Transverse colon (tissue), 4 donors: ENCODE results near the gene STOML3.

Source experiments
- CTCF ChIP-seq, 5 experiments: fragments of 200-600 bp in 3 of 5; fragments of 450-650 bp in 2 of 5; sonication (generic) in 3 of 5; IDR thresholded peaks; 1 replicate in 2 of 5; 2 replicates in 3 of 5; pipeline ENCODE4 v1.5.1; 2016 to 2017; ENCODE audit warnings: antibody characterized with exemption in 5 of 5, inconsistent platforms in 3 of 5, mild to moderate bottlenecking in 2 of 5, moderate library complexity in 1 of 5
- POLR2A ChIP-seq: fragments of 450-650 bp; IDR thresholded peaks from one replicate; pipeline ENCODE4 v1.6.1; 2016; ENCODE audit warnings: antibody characterized with exemption, mild to moderate bottlenecking, moderate library complexity
- POLR2AphosphoS5 ChIP-seq, 3 donors: sonication (generic); formaldehyde crosslinking; IDR thresholded peaks; one replicate each; pipeline ENCODE4 v1.6.1; 2016; ENCODE audit warnings: antibody characterized with exemption in 3 of 3

GRCh38 chr13:39038569-39039030, 48.0 kb upstream of the STOML3 start:
- TF ChIP-seq POLR2A, result no peak
- TF ChIP-seq POLR2AphosphoS5 (IDR thresholded peaks at IDR 0.05), result no peak
- no peak for TF ChIP-seq CTCF (IDR thresholded peaks at IDR 0.05)
